Activated CD8-positive, alpha-beta memory T cell treated with anti-CD3 and anti-CD28 coated beads, Interleukin-2, amount 50 U/mL, for 48 hours (primary cell): Measurements from ENCODE around the gene TMEM255B.

Source experiments
- DNase-seq: peaks from one replicate; pipeline ENCODE4 v3.0.0-alpha.2; 2020

Gene TMEM255B

DNA sequence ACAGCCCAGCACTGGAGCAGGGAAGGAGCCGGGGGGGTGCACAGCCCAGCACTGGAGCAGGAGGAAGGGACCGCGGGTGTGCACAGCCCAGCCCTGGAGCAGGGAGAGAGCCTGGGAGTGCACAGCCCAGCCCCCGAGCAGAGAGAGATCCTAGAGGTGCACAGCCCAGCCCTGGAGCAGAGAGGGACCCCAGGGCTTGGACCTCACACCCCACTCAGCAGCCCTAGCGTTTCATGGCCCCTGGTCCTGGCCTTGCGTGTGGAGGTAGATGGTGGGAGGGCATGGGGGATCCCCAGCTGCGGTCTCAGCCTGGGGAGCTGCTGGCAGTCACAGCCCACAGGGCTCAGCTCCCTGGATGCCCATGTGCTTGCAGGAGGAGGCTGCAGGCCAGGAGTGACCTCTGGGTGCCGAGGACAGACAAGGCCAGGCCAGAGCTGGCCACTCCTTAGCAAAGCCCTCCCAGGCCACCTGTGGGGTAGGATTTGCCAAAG is 79.7 kb downstream of the TMEM255B start:
- DNase-seq = no peak

GRCh38 chr13:113839536-113840204 is 80.6 kb downstream of the TMEM255B start:
- no peak for DNase-seq

DNA sequence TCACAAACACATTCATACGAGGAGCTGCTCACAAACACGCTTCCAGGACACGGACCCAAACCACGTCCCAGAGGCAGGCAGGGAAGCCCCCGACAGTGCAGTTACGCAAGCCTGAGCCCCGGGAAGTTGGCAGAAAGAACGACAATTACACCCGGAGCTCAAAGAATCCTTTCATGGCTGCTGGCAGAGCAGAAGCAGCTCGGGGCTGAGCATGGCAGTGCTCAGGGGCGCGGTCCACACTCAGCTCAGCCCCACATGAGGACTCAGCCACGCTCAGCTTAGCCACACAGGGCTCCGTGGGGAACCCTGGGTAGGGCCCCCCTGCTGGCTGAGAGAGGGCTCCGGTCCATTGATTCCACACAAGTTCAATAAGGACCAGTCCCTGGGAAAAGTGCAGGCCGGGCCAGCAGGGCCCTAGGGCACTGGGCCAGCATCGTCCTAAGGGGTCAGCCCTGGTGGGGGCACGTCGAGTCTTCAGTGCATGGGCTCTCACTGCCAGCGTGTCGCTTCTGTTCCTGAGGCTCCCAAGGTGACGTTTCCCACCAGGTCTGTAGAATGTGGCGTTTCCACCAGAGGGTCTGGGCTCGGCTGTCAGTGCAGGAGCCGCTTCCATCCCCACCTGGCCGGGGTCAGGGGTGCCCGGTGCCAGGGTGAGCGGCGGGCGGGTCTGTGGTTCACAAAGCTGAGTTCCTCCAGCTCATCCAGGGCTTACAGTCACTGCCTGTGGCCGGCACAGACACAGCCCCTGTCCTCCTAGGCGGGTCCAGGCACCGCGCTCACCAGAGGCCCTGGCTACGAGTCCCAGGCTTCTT is 81.7 kb downstream of the TMEM255B start:
- DNase-seq = no peak

DNA sequence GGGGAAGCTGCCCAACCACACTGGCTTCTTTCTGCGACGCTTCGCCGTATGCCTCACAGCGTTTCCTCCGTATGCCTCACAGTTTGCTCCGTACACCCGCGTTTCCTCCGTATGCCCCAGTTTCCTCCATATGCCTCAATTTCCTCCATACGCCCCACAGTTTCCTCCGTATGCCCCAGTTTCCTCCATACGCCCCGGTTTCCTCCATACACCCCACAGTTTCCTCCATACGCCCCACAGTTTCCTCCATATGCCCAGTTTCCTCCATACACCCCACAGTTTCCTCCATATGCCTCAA is 82.3 kb downstream of the TMEM255B start:
- DNase-seq = no peak

GRCh38 chr13:113842336-113843062 is 83.5 kb downstream of the TMEM255B start:
- DNase-seq = no peak

DNA sequence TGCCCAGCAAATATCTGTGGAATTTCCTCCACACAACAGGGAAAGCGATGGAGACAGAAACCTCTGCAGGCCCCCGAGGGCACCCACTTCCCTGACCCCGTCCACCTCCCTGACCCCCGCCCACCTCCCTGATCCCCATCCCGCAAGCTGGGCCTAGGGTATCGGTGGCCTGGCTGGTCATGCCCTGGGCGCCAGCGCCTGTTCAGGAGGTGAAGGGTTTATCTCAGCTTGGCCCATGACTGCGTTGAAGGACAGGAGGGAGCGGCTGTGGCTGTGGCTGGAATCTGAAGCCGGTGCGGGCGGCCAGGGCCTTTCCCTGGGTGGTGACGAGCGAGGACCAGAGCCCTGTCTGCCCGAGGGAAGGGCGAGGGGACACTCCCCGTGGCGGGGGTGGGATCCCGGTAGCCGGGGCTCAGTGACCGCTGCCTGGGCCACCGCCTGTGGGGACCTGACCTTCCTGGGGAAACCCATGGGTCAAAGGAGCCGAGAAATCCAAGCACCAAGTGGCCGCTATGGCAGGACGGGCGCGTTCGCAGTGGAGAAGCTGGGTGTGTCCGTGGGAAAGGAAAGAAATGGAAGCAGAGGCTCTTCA is 84.1 kb downstream of the TMEM255B start:
- no peak for DNase-seq

DNA sequence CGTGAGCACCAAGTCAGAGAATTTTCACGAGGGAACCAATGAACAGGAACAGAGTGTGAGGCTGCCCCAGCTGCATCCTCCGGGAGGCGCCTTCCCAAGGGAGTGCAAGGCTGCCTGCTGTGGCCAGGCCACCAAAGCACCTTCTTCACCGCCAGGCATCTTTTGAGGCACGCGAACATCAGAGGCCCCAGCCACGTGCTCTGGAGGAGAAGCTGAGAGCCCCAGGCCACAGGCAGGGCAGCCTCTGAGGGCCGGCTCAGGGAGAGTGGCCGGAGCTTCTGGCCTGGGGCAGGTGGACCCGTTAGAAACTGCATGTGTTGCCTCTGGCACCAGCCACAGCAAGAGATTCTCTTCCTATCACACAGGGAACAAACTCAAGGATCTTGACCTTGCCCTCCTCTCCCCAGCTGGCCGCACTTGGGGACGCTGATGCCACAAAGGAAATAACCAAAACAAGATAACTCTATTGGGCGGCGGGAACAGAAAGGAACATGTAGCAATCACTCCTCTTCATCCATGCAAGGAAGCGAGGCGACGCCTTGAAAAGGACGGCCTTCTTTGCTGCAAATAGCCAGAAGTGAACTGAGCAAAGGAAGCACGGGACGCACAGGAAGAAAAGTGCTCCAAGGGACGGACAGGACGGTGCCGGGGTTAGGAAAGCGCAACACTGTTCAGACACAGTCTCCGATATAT is 85.0 kb downstream of the TMEM255B start:
- no peak for DNase-seq

DNA sequence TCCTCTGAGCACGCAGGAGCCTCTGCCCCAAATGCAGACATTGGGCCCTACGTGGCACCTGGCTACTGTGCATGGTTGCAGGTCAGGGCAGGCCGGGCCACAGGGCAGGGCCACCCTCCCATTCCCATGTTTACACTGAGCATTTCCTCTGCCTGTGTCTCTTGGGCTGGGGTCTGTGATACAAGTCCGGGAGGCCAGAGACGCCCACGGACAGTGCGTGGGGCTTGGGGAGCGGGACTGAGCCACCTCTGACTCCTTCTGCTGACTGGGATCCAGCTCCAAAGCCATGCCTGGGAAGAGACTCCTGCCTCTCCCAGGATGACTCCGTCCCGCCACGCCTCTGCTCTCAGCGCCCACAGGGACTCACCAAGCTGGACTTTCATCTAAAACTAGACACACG is 86.0 kb downstream of the TMEM255B start:
- no peak for DNase-seq

DNA sequence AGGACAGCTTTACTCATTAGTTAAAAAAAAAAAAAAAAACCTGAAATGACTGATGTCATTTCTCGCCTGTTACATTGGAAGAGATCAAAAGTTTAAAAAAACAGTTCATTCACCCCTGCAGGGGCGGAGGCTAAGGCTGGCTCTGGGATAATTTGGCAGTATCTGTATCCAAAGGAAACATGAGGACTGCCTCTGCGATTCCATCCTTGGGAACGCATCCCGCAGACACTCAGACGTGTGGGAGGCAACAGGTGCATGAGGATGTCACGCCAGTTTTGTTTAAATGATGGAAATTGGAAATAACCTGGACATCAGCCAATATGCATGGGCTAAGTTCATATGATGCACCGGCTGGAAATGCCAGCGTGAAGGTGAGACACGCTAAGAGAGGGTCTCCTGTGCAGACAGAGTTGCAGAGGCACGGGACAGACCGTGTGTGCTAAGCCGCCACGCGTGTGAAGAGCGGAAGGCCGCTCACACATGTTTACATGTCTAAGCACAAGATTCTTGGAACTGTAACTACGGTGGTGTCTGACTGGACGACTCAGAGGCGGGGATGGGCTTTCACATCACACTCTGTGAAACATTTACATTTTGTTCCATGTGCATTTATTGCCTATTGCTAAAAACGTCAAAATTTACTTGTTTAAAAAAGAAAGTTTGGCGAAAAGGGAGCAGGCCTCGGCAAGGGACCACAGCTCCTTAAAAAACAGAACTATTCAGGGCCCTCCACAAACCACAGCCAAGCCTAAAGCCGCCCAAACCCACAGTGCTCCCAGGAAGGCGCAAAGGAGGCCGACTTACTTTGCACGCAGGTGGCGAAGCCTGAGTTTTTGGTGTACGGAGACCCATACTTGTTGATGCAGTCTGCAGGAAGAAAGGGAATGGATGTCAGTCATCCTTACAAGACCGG is 87.0 kb downstream of the TMEM255B start:
- no peak for DNase-seq

- DNase-seq = peak; percentile 46
Observed at GRCh38 chr13:113846636-113847318, 87.8 kb downstream of the TMEM255B start.

GRCh38 chr13:113848020-113848419 is 89.0 kb downstream of the TMEM255B start:
- peak; percentile 41 for DNase-seq

GRCh38 chr13:113848431-113849260 is 89.6 kb downstream of the TMEM255B start:
- peak; percentile 40 for DNase-seq

GRCh38 chr13:113849546-113849945 is 90.5 kb downstream of the TMEM255B start:
- no peak for DNase-seq

- DNase-seq = peak; percentile 18
Observed at GRCh38 chr13:113849981-113850721, 91.1 kb downstream of the TMEM255B start.

GRCh38 chr13:113850722-113851479 is 91.9 kb downstream of the TMEM255B start:
- no peak for DNase-seq

- DNase-seq = peak; percentile 20
Observed at GRCh38 chr13:113851480-113851803, 92.4 kb downstream of the TMEM255B start.

- DNase-seq = peak; percentile 35
Observed at GRCh38 chr13:113851826-113852535, 93.0 kb downstream of the TMEM255B start.
